Right lobe of liver (tissue), 4 donors: ENCODE measurements around the gene PLCB2.

Experiments
- POLR2A ChIP-seq: fragments of 450-650 bp; IDR thresholded peaks from one replicate; pipeline ENCODE4 v1.6.1; 2017; ENCODE audit warnings: antibody characterized with exemption, mild to moderate bottlenecking
- TF ChIP-seq, protein P1 (sequence below), 4 donors: fragments of 200-600 bp in 3 of 4; fragments of 450-650 bp in 1 of 4; IDR thresholded peaks; one replicate each; pipeline versions ENCODE4 v1.5.1 to v1.8.0; 2016 to 2022; ENCODE audit warnings: antibody characterized with exemption in 4 of 4, mild to moderate bottlenecking in 2 of 4
- donor health status: DM: no; HTN: no; CAD: no.
- donor health status: DM: no; HTN: no; CAD: no.
- donor health status: DM: no; HTN: yes; CAD: no.

DNA sequence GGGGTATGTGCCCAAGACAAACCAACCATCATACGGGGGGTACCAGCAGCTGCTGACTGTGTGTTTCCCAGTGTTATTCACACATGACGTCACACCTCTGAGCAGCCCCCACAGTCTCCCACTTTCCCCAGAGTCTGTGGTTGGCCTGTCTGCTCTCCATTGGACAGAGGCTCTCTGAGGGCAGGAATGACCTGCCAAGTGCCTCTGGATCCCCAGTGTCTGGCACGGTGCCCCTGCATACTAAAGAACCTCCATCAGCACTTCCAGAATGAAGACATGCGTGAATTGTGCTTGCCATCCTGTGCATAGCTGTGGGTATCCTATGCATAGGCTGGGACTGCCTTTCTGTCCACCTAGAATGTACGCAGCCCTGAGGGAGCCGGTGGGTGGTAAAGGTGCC is 36.5 kb upstream of the PLCB2 start:
- TF ChIP-seq, protein P1, sequence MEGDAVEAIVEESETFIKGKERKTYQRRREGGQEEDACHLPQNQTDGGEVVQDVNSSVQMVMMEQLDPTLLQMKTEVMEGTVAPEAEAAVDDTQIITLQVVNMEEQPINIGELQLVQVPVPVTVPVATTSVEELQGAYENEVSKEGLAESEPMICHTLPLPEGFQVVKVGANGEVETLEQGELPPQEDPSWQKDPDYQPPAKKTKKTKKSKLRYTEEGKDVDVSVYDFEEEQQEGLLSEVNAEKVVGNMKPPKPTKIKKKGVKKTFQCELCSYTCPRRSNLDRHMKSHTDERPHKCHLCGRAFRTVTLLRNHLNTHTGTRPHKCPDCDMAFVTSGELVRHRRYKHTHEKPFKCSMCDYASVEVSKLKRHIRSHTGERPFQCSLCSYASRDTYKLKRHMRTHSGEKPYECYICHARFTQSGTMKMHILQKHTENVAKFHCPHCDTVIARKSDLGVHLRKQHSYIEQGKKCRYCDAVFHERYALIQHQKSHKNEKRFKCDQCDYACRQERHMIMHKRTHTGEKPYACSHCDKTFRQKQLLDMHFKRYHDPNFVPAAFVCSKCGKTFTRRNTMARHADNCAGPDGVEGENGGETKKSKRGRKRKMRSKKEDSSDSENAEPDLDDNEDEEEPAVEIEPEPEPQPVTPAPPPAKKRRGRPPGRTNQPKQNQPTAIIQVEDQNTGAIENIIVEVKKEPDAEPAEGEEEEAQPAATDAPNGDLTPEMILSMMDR (IDR thresholded peaks at IDR 0.05): no peak
- no peak for TF ChIP-seq POLR2A
